Measurements from ENCODE around the gene ARMC9.

DNA sequence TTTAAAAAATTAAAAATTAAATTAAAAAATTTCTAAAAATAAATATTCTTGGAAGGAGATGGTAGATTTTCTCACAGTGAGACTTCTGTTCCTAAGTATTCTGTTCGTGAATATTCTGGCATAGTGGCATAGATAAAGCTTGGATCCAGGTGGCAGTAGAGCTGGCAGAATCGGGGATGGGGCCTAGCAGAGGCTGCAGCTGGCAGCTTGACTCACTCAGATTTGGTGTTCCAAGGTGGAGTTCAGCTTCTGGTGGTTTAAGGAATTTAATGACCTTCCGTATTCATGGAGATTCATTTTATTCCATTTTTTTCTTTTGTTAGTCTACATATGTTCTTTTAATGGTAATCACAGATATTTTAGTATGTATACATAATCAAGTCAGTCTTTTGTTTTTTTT lies 19.9 kb downstream of the ARMC9 start:
- TF ChIP-seq, protein P1, sequence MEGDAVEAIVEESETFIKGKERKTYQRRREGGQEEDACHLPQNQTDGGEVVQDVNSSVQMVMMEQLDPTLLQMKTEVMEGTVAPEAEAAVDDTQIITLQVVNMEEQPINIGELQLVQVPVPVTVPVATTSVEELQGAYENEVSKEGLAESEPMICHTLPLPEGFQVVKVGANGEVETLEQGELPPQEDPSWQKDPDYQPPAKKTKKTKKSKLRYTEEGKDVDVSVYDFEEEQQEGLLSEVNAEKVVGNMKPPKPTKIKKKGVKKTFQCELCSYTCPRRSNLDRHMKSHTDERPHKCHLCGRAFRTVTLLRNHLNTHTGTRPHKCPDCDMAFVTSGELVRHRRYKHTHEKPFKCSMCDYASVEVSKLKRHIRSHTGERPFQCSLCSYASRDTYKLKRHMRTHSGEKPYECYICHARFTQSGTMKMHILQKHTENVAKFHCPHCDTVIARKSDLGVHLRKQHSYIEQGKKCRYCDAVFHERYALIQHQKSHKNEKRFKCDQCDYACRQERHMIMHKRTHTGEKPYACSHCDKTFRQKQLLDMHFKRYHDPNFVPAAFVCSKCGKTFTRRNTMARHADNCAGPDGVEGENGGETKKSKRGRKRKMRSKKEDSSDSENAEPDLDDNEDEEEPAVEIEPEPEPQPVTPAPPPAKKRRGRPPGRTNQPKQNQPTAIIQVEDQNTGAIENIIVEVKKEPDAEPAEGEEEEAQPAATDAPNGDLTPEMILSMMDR (IDR thresholded peaks at IDR 0.05 in 4 of 5, conservative IDR thresholded peaks at IDR 0.05 in 1 of 5), result no peak
- no peak for TF ChIP-seq POLR2A (IDR thresholded peaks at IDR 0.05)

All from gastrocnemius medialis (tissue), 4 donors.